Peyer's patch (tissue), 4 donors: Measurements from ENCODE around the gene SLC41A2. TPM values are rescaled to one million over a fixed set of nuclear protein-coding genes. Genes with fewer than 3 reads are reported as not detected.

Experiments used
- DNase-seq, 3 donors: peaks; one replicate each; pipeline ENCODE4 v3.0.0-alpha.2; 2017 to 2019
- H3K27ac ChIP-seq, 4 donors: fragments of 200-600 bp; sonication (generic); one replicate each; pipeline ENCODE4 v1.5.1; 2016 to 2019
- H3K27me3 ChIP-seq, 2 donors: fragments of 200-600 bp; sonication (generic); one replicate each; pipeline ENCODE4 v1.5.1; 2019
- H3K36me3 ChIP-seq, 3 donors: fragments of 200-600 bp; sonication (generic); one replicate each; pipeline ENCODE4 v1.5.1; 2016 to 2019
- H3K4me1 ChIP-seq, 4 donors: fragments of 200-600 bp; sonication (generic); one replicate each; pipeline ENCODE4 v1.5.1; 2016 to 2019
- H3K4me3 ChIP-seq, 4 donors: fragments of 200-600 bp; sonication (generic); 1 replicate in 3 of 4; 2 replicates in 1 of 4; pipeline ENCODE4 v1.5.1; 2016 to 2019; ENCODE audit warnings: mild to moderate bottlenecking in 1 of 4
- H3K9me3 ChIP-seq, 4 donors: fragments of 200-600 bp; sonication (generic); one replicate each; pipeline ENCODE4 v1.5.1; 2016 to 2019; ENCODE audit warnings: mild to moderate bottlenecking in 1 of 4
- POLR2A ChIP-seq, 2 donors: fragments of 450-650 bp; IDR thresholded peaks; one replicate each; pipeline ENCODE4 v1.5.1; 2017; ENCODE audit warnings: antibody characterized with exemption in 2 of 2, mild to moderate bottlenecking in 2 of 2, moderate library complexity in 2 of 2
- total RNA-seq, 4 donors: library from RNA; depleted of rRNA; stranded (reverse); fragments of >200 nt; gene quantifications; one replicate each; pipeline ENCODE4 v1.1.0, GENCODE V29; 2016
- TF ChIP-seq, protein P1 (sequence below), 6 experiments: fragments of 450-650 bp in 4 of 6; fragments of 200-600 bp in 2 of 6; sonication (generic) in 1 of 6; IDR thresholded peaks; one replicate each; pipeline ENCODE4 v1.5.1; 2017 to 2019; ENCODE audit warnings: antibody characterized with exemption in 6 of 6, mild to moderate bottlenecking in 3 of 6, moderate library complexity in 1 of 6

The SLC41A2 gene
- total RNA-seq, 4 donors from 2014 or later: 11.6 to 178 (median 114) TPM

DNA sequence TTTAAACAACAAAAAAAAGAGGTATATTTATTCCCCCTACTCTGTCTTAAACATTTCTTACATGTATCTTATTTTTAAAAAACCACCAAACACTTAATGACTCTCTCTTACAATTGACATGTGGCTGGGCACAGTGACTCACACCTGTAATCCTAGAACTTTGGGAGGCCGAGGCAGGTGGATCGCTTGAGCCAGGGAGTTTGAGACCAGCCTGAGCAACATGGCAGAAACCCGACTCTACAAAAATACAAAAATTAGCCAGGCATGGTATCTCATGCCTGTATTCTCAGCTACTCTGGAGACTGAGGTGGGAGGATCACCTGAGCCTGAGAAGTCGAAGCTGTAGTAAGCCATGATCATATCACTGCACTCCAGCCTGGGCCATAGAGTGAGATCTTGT is 16.0 kb downstream of the SLC41A2 start:
- DNase-seq: no peak

DNA sequence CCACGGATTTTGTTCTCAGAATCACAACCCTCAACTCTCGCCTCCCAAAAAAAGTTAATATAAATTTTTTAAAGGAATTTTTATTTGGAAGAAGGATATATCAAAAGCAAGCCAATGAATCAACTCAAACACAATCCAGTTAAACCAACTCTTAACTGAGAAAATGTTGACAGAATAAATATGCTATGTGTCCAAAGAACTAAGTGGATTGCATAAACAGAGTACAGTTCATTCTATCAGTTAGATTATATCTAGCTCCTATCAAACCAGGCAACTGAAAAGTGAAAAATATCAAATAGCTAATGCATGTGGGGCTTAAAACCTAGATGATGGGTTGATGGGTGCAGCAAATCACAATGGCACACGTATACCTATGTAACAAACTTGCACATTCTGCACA is 16.6 kb downstream of the SLC41A2 start:
- H3K4me3 ChIP-seq: no peak overlapping the region
- DNase-seq: no peak
- H3K27ac ChIP-seq: no peak overlapping the region
- TF ChIP-seq, protein P1, sequence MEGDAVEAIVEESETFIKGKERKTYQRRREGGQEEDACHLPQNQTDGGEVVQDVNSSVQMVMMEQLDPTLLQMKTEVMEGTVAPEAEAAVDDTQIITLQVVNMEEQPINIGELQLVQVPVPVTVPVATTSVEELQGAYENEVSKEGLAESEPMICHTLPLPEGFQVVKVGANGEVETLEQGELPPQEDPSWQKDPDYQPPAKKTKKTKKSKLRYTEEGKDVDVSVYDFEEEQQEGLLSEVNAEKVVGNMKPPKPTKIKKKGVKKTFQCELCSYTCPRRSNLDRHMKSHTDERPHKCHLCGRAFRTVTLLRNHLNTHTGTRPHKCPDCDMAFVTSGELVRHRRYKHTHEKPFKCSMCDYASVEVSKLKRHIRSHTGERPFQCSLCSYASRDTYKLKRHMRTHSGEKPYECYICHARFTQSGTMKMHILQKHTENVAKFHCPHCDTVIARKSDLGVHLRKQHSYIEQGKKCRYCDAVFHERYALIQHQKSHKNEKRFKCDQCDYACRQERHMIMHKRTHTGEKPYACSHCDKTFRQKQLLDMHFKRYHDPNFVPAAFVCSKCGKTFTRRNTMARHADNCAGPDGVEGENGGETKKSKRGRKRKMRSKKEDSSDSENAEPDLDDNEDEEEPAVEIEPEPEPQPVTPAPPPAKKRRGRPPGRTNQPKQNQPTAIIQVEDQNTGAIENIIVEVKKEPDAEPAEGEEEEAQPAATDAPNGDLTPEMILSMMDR (IDR thresholded peaks at IDR 0.05): no peak
- no peak for TF ChIP-seq POLR2A (IDR thresholded peaks at IDR 0.05)
- no peaks in the 10 kb centered on the region for H3K4me1 ChIP-seq
- no peaks in the 10 kb centered on the region for H3K27me3 ChIP-seq
- H3K36me3 ChIP-seq: no peaks in the 10 kb centered on the region
- no peaks in the 10 kb centered on the region for H3K9me3 ChIP-seq

More for the DNA sequence above, 16.0 kb downstream of the SLC41A2 start:
- Histone ChIP-seq H3K27me3 (no peaks in the 10 kb centered on the region), H3K9me3 (no peaks in the 10 kb centered on the region), H3K4me3 (no peak overlapping the region), H3K4me1 (no peaks in the 10 kb centered on the region), H3K36me3 (no peaks in the 10 kb centered on the region), H3K27ac (no peak overlapping the region)
- TF ChIP-seq, protein P1 (IDR thresholded peaks at IDR 0.05): no peak
- no peak for TF ChIP-seq POLR2A (IDR thresholded peaks at IDR 0.05)

DNA sequence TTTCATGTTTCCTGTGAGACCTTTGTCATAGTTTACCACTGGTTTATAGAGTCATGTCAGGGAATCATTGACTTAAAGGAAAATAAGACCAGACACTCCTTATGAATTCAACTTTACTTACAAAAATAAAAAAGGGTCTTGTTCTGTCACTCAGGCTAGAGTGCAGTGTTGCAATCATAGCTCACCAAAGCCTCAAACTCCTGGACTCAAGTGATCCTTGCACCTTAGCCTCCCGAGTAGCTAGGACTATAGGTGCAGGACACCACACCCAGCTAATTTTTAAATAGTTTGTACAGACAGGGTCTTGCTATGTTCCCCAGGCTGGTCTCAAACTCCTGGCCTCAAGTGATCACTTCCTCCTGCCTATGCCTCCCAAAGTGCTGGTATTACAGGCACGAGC is 19.0 kb downstream of the SLC41A2 start:
- Histone ChIP-seq H3K36me3 (no peaks in the 10 kb centered on the region), H3K4me1 (no peaks in the 10 kb centered on the region), H3K9me3 (no peaks in the 10 kb centered on the region), H3K27me3 (no peaks in the 10 kb centered on the region), H3K4me3 (no peak overlapping the region), H3K27ac (no peak overlapping the region)
- no peak for TF ChIP-seq POLR2A (IDR thresholded peaks at IDR 0.05)
- TF ChIP-seq, protein P1 (IDR thresholded peaks at IDR 0.05): no peak
- DNase-seq: no peak

DNA sequence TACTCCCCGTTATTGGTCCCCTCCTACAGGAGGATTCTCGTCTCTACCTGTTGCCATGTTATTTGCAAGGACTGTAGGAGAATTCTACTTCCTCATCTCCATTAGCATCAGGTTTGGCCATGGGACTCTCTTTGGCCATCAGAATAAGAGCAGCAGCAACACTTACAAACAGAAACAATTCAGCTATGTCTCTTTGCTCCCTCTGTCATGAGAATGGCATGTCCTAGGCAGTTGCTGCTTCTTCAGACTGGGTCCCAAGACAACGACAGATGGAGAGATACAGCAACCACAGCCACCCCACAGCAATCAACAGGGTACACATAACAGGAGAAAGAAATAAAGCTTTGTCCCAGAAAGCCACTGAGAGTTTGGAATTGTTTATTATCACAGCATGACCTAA is 19.7 kb downstream of the SLC41A2 start:
- DNase-seq: no peak
- Histone ChIP-seq H3K4me3 (no peak overlapping the region), H3K27ac (no peak overlapping the region), H3K9me3 (no peaks in the 10 kb centered on the region), H3K36me3 (no peaks in the 10 kb centered on the region), H3K4me1 (no peaks in the 10 kb centered on the region), H3K27me3 (no peaks in the 10 kb centered on the region)
- TF ChIP-seq POLR2A (IDR thresholded peaks at IDR 0.05): no peak
- TF ChIP-seq, protein P1 (IDR thresholded peaks at IDR 0.05): no peak

DNA sequence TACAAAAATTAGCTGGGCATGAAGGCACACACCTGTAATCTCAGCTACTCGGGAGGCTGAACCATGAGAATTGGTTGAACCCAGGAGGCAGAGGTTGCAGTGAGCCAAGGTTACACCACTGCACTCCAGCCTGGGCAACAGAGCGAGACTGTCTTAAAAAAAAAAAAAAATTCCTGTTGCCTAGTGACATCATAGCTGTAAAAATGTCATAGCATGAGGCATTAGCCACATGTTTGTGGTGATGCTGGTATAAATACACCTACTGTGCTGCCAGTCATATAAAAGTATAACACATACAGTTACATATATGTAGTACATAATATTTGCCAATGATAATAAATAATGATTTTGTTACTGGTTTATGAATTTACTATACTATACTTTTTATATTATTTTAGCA is 22.2 kb downstream of the SLC41A2 start:
- H3K27ac ChIP-seq: no peak overlapping the region
- H3K4me1 ChIP-seq: no peaks in the 10 kb centered on the region
- H3K36me3 ChIP-seq: no peaks in the 10 kb centered on the region
- no peak for TF ChIP-seq POLR2A (IDR thresholded peaks at IDR 0.05)
- TF ChIP-seq, protein P1 (IDR thresholded peaks at IDR 0.05): no peak
- H3K9me3 ChIP-seq: no peaks in the 10 kb centered on the region
- no peaks in the 10 kb centered on the region for H3K27me3 ChIP-seq
- no peak overlapping the region for H3K4me3 ChIP-seq
- no peak for DNase-seq

DNA sequence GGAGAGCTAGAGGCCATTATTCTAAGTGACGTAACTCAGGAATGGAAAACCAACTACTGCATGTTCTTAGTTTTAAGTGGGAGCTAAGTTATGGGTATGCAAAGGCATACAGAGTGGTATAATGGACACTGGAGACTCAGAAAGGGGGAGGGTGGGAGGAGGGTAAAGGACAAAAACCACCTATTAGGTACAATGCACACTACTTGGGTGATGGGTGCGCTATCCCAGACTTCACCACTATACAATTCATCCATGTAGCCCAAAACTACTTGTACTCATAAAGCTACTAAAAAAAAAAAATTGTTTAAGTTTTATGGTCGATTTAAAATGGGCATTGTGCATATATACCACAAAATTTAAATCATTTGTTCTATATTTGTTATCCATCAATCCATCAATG is 24.3 kb downstream of the SLC41A2 start:
- no peak for TF ChIP-seq POLR2A (IDR thresholded peaks at IDR 0.05)
- TF ChIP-seq, protein P1 (IDR thresholded peaks at IDR 0.05): no peak
- H3K4me1 ChIP-seq: no peaks in the 10 kb centered on the region
- H3K36me3 ChIP-seq: no peaks in the 10 kb centered on the region
- no peak for DNase-seq
- H3K4me3 ChIP-seq: no peak overlapping the region
- H3K9me3 ChIP-seq: no peaks in the 10 kb centered on the region
- H3K27me3 ChIP-seq: no peaks in the 10 kb centered on the region
- H3K27ac ChIP-seq: no peak overlapping the region
